HepG2 (cell line): ENCODE measurements around the gene RPS15A. TPM values are rescaled to one million over a fixed set of nuclear protein-coding genes. Genes with fewer than 3 reads are reported as not detected.

Experiments
- ATAC-seq: fragments of 200-7000 bp; cut with Tn5 transposase; 3 replicates; pipeline ENCODE4 v1.9.1; 2020; ENCODE audit warnings: mild to moderate bottlenecking, moderate library complexity
- BruUV-seq: library from RNA; stranded (reverse); fragments of 400-500 nt; replicated peaks from 2 replicates; lab custom pipeline; 2021; lab: Mats Ljungman, UMichigan
- CTCF ChIA-PET: fragments of 300-600 bp; formaldehyde crosslinking; extraction: SDS; loops from one replicate; lab custom pipeline; 2021; ENCODE audit warnings: low total read pairs, inconsistent platforms, low intra/inter-chr PET ratio; lab: Yijun Ruan, JAX
- POLR2A ChIA-PET: fragments of 350-600 bp; sonication (Branson Sonifier 250); formaldehyde crosslinking; loops from one replicate; lab custom pipeline; 2020; ENCODE audit warnings: antibody characterized with exemption, inconsistent platforms; lab: Yijun Ruan, JAX
- DNase-seq: peaks from one replicate; pipeline ENCODE4 v3.0.0-alpha.2; 2015; ENCODE audit warnings: low spot score
- FAIRE-seq: peaks from 3 replicates; lab custom pipeline; 2011; peaks lifted over from hg19 to GRCh38; lab: Jason Lieb, UNC
- H2AFZ ChIP-seq: one replicate; pipeline ENCODE4 v1.6.1; 2011; ENCODE audit warnings: low read length, inconsistent platforms
- H3K27ac ChIP-seq: fragments of 300-600 bp; 3 replicates; pipeline ENCODE4 v1.8.0; 2011; ENCODE audit warnings: mixed run types, mild to moderate bottlenecking, mixed read lengths, low read length, inconsistent platforms; ENCODE audit not compliant: insufficient read depth; ENCODE audit errors: extremely low read length
- H3K27me3 ChIP-seq, 2 experiments: fragments of 200-600 bp in 1 of 2; 2 replicates in 1 of 2; 3 replicates in 1 of 2; pipeline versions ENCODE4 v1.6.0 to v1.8.0; 2011; ENCODE audit warnings: low read length in 2 of 2, mild to moderate bottlenecking in 2 of 2, moderate library complexity in 2 of 2, inconsistent platforms in 1 of 2; ENCODE audit not compliant: insufficient read depth in 2 of 2, control insufficient read depth in 1 of 2
- H3K36me3 ChIP-seq, 2 experiments: fragments of 200-600 bp in 1 of 2; replicated peaks in 1 of 2; 2 replicates in 1 of 2; 3 replicates in 1 of 2; pipeline versions ENCODE4 v1.5.1 to v1.8.0; 2011; ENCODE audit warnings: low read length in 2 of 2, inconsistent platforms in 1 of 2; ENCODE audit not compliant: insufficient read depth in 2 of 2, control insufficient read depth in 1 of 2
- H3K4me1 ChIP-seq: 2 replicates; pipeline ENCODE4 v1.5.1; 2012; ENCODE audit warnings: low read length, inconsistent platforms; ENCODE audit not compliant: insufficient read depth
- H3K4me2 ChIP-seq: 2 replicates; pipeline ENCODE4 v1.6.0; 2011; ENCODE audit warnings: low read depth, low read length, inconsistent platforms
- H3K4me3 ChIP-seq, 3 experiments: fragments of 200-600 bp in 1 of 3; sonication (generic), shearing (Covaris generic) in 1 of 3; replicated peaks in 1 of 3; 2 replicates each; pipeline ENCODE4 v1.5.1; 2011 to 2016; ENCODE audit warnings: low read length in 3 of 3, inconsistent platforms in 2 of 3, low read depth in 2 of 3, mild to moderate bottlenecking in 2 of 3, control low read depth in 1 of 3, mixed read lengths in 1 of 3; ENCODE audit not compliant: insufficient read depth in 1 of 3
- H3K79me2 ChIP-seq: one replicate; pipeline ENCODE4 v1.6.1; 2011; ENCODE audit warnings: low read length, inconsistent platforms; ENCODE audit not compliant: insufficient read depth
- H3K9ac ChIP-seq: 2 replicates; pipeline ENCODE4 v1.6.0; 2011; ENCODE audit warnings: mild to moderate bottlenecking, low read depth, low read length, inconsistent platforms; ENCODE audit not compliant: insufficient read depth
- H3K9me3 ChIP-seq: 2 replicates; pipeline ENCODE4 v1.5.1; 2012; ENCODE audit warnings: mild to moderate bottlenecking, low read length
- H4K20me1 ChIP-seq: 2 replicates; pipeline ENCODE4 v1.6.0; 2011; ENCODE audit warnings: inconsistent platforms, mild to moderate bottlenecking, low read length, moderate library complexity; ENCODE audit not compliant: insufficient read depth
- AGO2 ChIP-seq: fragments of 200-400 bp; formaldehyde crosslinking; optimal IDR thresholded peaks from 2 replicates; pipeline ENCODE3; 2017; ENCODE audit warnings: mild to moderate bottlenecking, low read depth, low read length, moderate library complexity
- CAMTA2 ChIP-seq: sonication (generic); formaldehyde crosslinking; IDR thresholded peaks from 2 replicates; pipeline ENCODE4 v1.4.0; 2020; ENCODE audit warnings: mild to moderate bottlenecking, missing genetic modification reagents, borderline replicate concordance
- FOXA1 ChIP-seq, 2 experiments: fragments of 450-650 bp in 1 of 2; sonication (generic) in 1 of 2; formaldehyde crosslinking in 1 of 2; IDR thresholded peaks; 2 replicates each; pipeline versions ENCODE4 v1.4.0 to v1.6.1; 2016 to 2020; ENCODE audit warnings: missing genetic modification reagents in 1 of 2
- HMGA1 ChIP-seq: sonication (generic); formaldehyde crosslinking; conservative IDR thresholded peaks from 2 replicates; pipeline ENCODE4 v1.4.0; 2020; ENCODE audit warnings: missing genetic modification reagents
- IRF9 ChIP-seq: sonication (generic); formaldehyde crosslinking; IDR thresholded peaks from 2 replicates; pipeline ENCODE4 v1.8.0; 2022; ENCODE audit warnings: missing genetic modification reagents, mild to moderate bottlenecking, borderline replicate concordance
- KAT7 ChIP-seq: IDR thresholded peaks from 2 replicates; pipeline ENCODE4 v1.6.1; 2018; ENCODE audit warnings: borderline replicate concordance, missing compliant biosample characterization
- NCOR1 ChIP-seq: fragments of 200-600 bp; sonication (generic); IDR thresholded peaks from 2 replicates; pipeline ENCODE4 v1.7.0; 2017; ENCODE audit warnings: antibody characterized with exemption, low read length, borderline replicate concordance
- PAWR ChIP-seq: sonication (generic); formaldehyde crosslinking; IDR thresholded peaks from 2 replicates; pipeline ENCODE4 v1.4.0; 2020; ENCODE audit warnings: missing genetic modification reagents, mild to moderate bottlenecking, borderline replicate concordance
- POGZ ChIP-seq: sonication (generic); formaldehyde crosslinking; IDR thresholded peaks from 2 replicates; pipeline ENCODE4 v1.4.0; 2020; ENCODE audit warnings: mild to moderate bottlenecking, missing genetic modification reagents
- POLR2A ChIP-seq, 2 experiments: IDR thresholded peaks; 2 replicates each; pipeline ENCODE4 v1.6.1; 2011; ENCODE audit warnings: low read depth in 2 of 2, low read length in 2 of 2, mild to moderate bottlenecking in 1 of 2, moderate library complexity in 1 of 2; ENCODE audit not compliant: insufficient read depth in 1 of 2
- PRDM4 ChIP-seq: sonication (generic); formaldehyde crosslinking; IDR thresholded peaks from 2 replicates; pipeline ENCODE4 v1.9.0; 2021; ENCODE audit warnings: missing genetic modification reagents, borderline replicate concordance
- PRPF4 ChIP-seq: fragments of 200-400 bp; formaldehyde crosslinking; IDR thresholded peaks from 2 replicates; pipeline ENCODE4 v1.6.1; 2016; ENCODE audit warnings: low read length, low read depth; ENCODE audit not compliant: poor library complexity, severe bottlenecking
- RBM22 ChIP-seq: fragments of 200-400 bp; formaldehyde crosslinking; optimal IDR thresholded peaks from 2 replicates; pipeline ENCODE3; 2017; ENCODE audit warnings: mild to moderate bottlenecking, low read length, moderate library complexity
- ZBTB38 ChIP-seq: sonication (generic); formaldehyde crosslinking; IDR thresholded peaks from 2 replicates; pipeline ENCODE4 v1.5.1; 2020; ENCODE audit warnings: mild to moderate bottlenecking, missing genetic modification reagents
- ZEB1 ChIP-seq: IDR thresholded peaks from 2 replicates; pipeline ENCODE4 v1.6.1; 2012; ENCODE audit warnings: mild to moderate bottlenecking, low read depth, inconsistent platforms; ENCODE audit not compliant: insufficient replicate concordance
- ZNF577 ChIP-seq: sonication (generic); formaldehyde crosslinking; IDR thresholded peaks from 2 replicates; pipeline ENCODE4 v1.4.0; 2020; ENCODE audit warnings: mild to moderate bottlenecking, low read depth, missing genetic modification reagents, borderline replicate concordance
- ZNF589 ChIP-seq: sonication (generic); formaldehyde crosslinking; conservative IDR thresholded peaks from 2 replicates; pipeline ENCODE4 v1.8.0; 2022; ENCODE audit warnings: mild to moderate bottlenecking, moderate library complexity, missing genetic modification reagents
- ZNF619 ChIP-seq: sonication (generic); formaldehyde crosslinking; IDR thresholded peaks from 2 replicates; pipeline ENCODE4 v1.4.0; 2020; ENCODE audit warnings: mild to moderate bottlenecking, missing genetic modification reagents
- ZNF788 ChIP-seq: sonication (generic); formaldehyde crosslinking; IDR thresholded peaks from 2 replicates; pipeline ENCODE4 v1.5.0; 2020; ENCODE audit warnings: mild to moderate bottlenecking, missing genetic modification reagents, borderline replicate concordance
- ZNF792 ChIP-seq: IDR thresholded peaks from 2 replicates; pipeline ENCODE4 v1.6.1; 2016
- ZNF879 ChIP-seq: sonication (generic); formaldehyde crosslinking; IDR thresholded peaks from 2 replicates; pipeline ENCODE4 v1.8.1; 2023; ENCODE audit warnings: missing genetic modification reagents
- ZSCAN22 ChIP-seq: sonication (generic); formaldehyde crosslinking; IDR thresholded peaks from 2 replicates; pipeline ENCODE4 v1.4.0; 2020; ENCODE audit warnings: mild to moderate bottlenecking, missing genetic modification reagents
- ZSCAN9 ChIP-seq: IDR thresholded peaks from 2 replicates; pipeline ENCODE4 v1.6.1; 2016; ENCODE audit warnings: borderline replicate concordance
- WGBS: methylation state at CpG from one replicate; pipeline ENCODE4 v1.1.6; 2017; ENCODE audit warnings: low lambda C conversion rate; 5-methylcytosine and 5-hydroxymethylcytosine counted together
- in situ Hi-C: cut with HindIII; loops from 2 replicates; pipeline ENCODE4 v1.10.0; 2017; ENCODE audit warnings: low pct_unique_long_range_greater_than_20kb; ENCODE audit not compliant: extremely low pct_ligation_motif_present
- intact Hi-C: fragments of 100-400 bp; cut with micrococcal nuclease; formaldehyde crosslinking; loops from one replicate; pipeline ENCODE4 v1.10.0; 2022; ENCODE audit not compliant: unreplicated experiment
- polyA plus RNA-seq, 8 experiments: library from polyadenylated mRNA; depleted of rRNA in 3 of 8; stranded (reverse) in 7 of 8; unstranded in 1 of 8; fragments of >200 nt; fragmentation: Illumina TruSeq in 4 of 8; extraction: Trizol in 4 of 8; gene quantifications; 2 replicates each; pipeline versions ENCODE4 v1.2.1 to v1.2.3, GENCODE V29; 2011 to 2016; ENCODE audit warnings: low read depth in 4 of 8, missing spikeins in 1 of 8, mixed read lengths in 1 of 8; ENCODE audit not compliant: insufficient read depth in 1 of 8
- total RNA-seq, 5 experiments: library from RNA; depleted of rRNA; stranded (reverse); fragments of >200 nt; fragmentation: Illumina TruSeq; extraction: Trizol; gene quantifications; 2 replicates each; pipeline ENCODE4 v1.2.3, GENCODE V29; 2016; ENCODE audit warnings: low read depth in 1 of 5

RPS15A gene
- total and polyA plus RNA-seq, 2 of the 13 experiments (the other 11 are each of a cell fraction or from before 2014, with no cell fraction given), result 5,489 to 9,457 TPM

GRCh38 chr16:18782697-18783429, 7.3 kb downstream of the RPS15A start:
- intact Hi-C loops, result no loop called here
- peak; percentile 84 for TF ChIP-seq PRPF4
- TF ChIP-seq ZNF792 (CRISPR knock-in tag), result no peak
- TF ChIP-seq AGO2, result peak; percentile 58
- TF ChIP-seq ZNF619, result no peak
- no peak for TF ChIP-seq FOXA1 (IDR thresholded peaks at IDR 0.05)
- no peak for TF ChIP-seq FOXA1 (CRISPR knock-in tag; IDR thresholded peaks at IDR 0.05)
- TF ChIP-seq ZNF577 (CRISPR knock-in tag), result no peak
- no peak for TF ChIP-seq PRDM4 (CRISPR knock-in tag)
- TF ChIP-seq NCOR1, result no peak
- no peak for TF ChIP-seq ZNF788
- no peak for TF ChIP-seq ZSCAN22 (CRISPR knock-in tag)
- TF ChIP-seq ZBTB38 (CRISPR knock-in tag), result peak; percentile 82
- TF ChIP-seq POLR2A (IDR thresholded peaks at IDR 0.05; ENCODE audit: insufficient read depth in 1 of 2, low read depth in 2 of 2, low read length in 2 of 2), result peak in 1 of 2 experiments; percentile 23; a peak in 1 of 4 replicates
- no peak for TF ChIP-seq ZNF879
- no peak for TF ChIP-seq ZSCAN9 (CRISPR knock-in tag)
- no peak for TF ChIP-seq CAMTA2 (CRISPR knock-in tag)
- no peak for TF ChIP-seq POGZ (CRISPR knock-in tag)
- no peak for TF ChIP-seq PAWR (CRISPR knock-in tag)
- TF ChIP-seq IRF9 (CRISPR knock-in tag), result no peak
- TF ChIP-seq ZEB1, result no peak
- no peak for TF ChIP-seq HMGA1 (CRISPR knock-in tag)
- TF ChIP-seq ZNF589 (CRISPR knock-in tag), result no peak
- TF ChIP-seq KAT7 (CRISPR knock-in tag), result no peak
- peak; percentile 92 for TF ChIP-seq RBM22

More at GRCh38 chr16:18782697-18783429, 7.3 kb downstream of the RPS15A start:
- Histone ChIP-seq H3K27me3 (no peaks in the 10 kb centered on the region), H3K79me2 (peaks cover 49% of the 10 kb centered on the region), H3K9ac (no peak overlapping the region), H4K20me1 (peaks cover 55% of the 10 kb centered on the region), H3K4me2 (no peak overlapping the region), H3K4me1 (peaks cover 42% of the 10 kb centered on the region), H3K4me3 (no peak overlapping the region), H3K27ac (no peak overlapping the region), H3K36me3 (peaks cover 39 to 55% of the 10 kb centered on the region in 2 experiments), H3K9me3 (no peaks in the 10 kb centered on the region), H2AFZ (no peak overlapping the region)
- BruUV-seq, result no TSS peak
- POLR2A ChIA-PET, result interaction anchor here (1.3 to 2.1 kb wide), 2 partner anchors 9 to 18 kb away, joined by 3 to 13 read pairs; partner anchors contain the start of gene ARL6IP1
- ATAC-seq (no peak), DNase-seq (no peak), FAIRE-seq (no peak)
- 95% methylated on average over 8 of the region's 8 CpGs for WGBS
- CTCF ChIA-PET, result no interaction called here
- in situ Hi-C loops, result no loop called here
